ENCODE results near the gene SHISA4. TPM values are rescaled to one million over a fixed set of nuclear protein-coding genes. Genes with fewer than 3 reads are reported as not detected.

SHISA4 gene
- total RNA-seq, 6 donors from 2014 or later, result 4.6 to 20.9 (median 11.8) TPM

GRCh38 chr1:201903135-201903534 is 14.4 kb downstream of the SHISA4 start:
- no peak for TF ChIP-seq POLR2AphosphoS5 (IDR thresholded peaks at IDR 0.05)
- TF ChIP-seq POLR2A (IDR thresholded peaks at IDR 0.05), result no peak
- TF ChIP-seq, protein P1, sequence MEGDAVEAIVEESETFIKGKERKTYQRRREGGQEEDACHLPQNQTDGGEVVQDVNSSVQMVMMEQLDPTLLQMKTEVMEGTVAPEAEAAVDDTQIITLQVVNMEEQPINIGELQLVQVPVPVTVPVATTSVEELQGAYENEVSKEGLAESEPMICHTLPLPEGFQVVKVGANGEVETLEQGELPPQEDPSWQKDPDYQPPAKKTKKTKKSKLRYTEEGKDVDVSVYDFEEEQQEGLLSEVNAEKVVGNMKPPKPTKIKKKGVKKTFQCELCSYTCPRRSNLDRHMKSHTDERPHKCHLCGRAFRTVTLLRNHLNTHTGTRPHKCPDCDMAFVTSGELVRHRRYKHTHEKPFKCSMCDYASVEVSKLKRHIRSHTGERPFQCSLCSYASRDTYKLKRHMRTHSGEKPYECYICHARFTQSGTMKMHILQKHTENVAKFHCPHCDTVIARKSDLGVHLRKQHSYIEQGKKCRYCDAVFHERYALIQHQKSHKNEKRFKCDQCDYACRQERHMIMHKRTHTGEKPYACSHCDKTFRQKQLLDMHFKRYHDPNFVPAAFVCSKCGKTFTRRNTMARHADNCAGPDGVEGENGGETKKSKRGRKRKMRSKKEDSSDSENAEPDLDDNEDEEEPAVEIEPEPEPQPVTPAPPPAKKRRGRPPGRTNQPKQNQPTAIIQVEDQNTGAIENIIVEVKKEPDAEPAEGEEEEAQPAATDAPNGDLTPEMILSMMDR (IDR thresholded peaks at IDR 0.05), result no peak
- no peak for TF ChIP-seq EP300 (IDR thresholded peaks at IDR 0.05)
- H3K27ac ChIP-seq, result peak overlapping the region; percentile 31 to 57 (median 46)
- no peaks in the 10 kb centered on the region for H3K27me3 ChIP-seq
- peaks cover 0 to 7% (median 0%) of the 10 kb centered on the region in 4 donors for H3K4me1 ChIP-seq
- no peaks in the 10 kb centered on the region for H3K9me3 ChIP-seq
- ATAC-seq (ENCODE audit: low FRiP score in 2 of 2) (peak in 1 of 2 donors; percentile 29), DNase-seq (no peak)
- no peak overlapping the region for H3K4me3 ChIP-seq
- WGBS, 2 donors, result 82 to 89% methylated on average over 5 of the region's 5 CpGs
- peaks cover 0 to under 1% (median 0%) of the 10 kb centered on the region in 4 donors for H3K36me3 ChIP-seq

DNA sequence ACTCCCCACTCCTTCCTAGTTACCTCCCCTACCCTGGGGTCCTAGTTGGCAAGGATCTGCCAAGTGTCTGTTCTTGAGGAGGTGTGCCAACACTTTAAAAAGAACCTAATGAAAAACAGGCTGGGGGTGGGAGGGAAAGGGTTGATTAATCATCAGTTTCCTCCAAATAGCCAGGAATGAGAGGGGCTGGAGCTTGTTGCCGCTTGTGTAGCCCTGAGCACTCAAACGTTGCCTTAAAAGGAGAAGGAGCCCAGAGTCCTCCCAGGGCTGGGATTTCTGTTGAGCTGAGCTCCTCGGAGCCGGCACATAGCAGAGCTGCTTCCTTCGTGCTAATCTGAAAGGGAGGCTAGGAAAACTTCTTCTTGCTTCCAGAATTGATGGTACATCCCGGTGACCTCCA is 15.9 kb downstream of the SHISA4 start:
- DNase-seq, result no peak
- Histone ChIP-seq H3K36me3 (no peaks in the 10 kb centered on the region), H3K27me3 (no peaks in the 10 kb centered on the region), H3K9me3 (no peaks in the 10 kb centered on the region), H3K27ac (peak overlapping the region in 3 of 4 donors; percentile 31 to 57 (median 48)), H3K4me3 (no peak overlapping the region), H3K4me1 (peaks cover 0 to 7% (median 0%) of the 10 kb centered on the region in 4 donors)
- peak in 1 of 2 donors; percentile 81 for ATAC-seq (ENCODE audit: low FRiP score in 2 of 2)
- TF ChIP-seq POLR2A (IDR thresholded peaks at IDR 0.05) (no peak), EP300 (IDR thresholded peaks at IDR 0.05) (no peak), POLR2AphosphoS5 (IDR thresholded peaks at IDR 0.05) (no peak)
- TF ChIP-seq, protein P1 (IDR thresholded peaks at IDR 0.05), result no peak
- WGBS, 2 donors, result 36 to 58% methylated on average over 2 to 6 of the region's 6 CpGs

DNA sequence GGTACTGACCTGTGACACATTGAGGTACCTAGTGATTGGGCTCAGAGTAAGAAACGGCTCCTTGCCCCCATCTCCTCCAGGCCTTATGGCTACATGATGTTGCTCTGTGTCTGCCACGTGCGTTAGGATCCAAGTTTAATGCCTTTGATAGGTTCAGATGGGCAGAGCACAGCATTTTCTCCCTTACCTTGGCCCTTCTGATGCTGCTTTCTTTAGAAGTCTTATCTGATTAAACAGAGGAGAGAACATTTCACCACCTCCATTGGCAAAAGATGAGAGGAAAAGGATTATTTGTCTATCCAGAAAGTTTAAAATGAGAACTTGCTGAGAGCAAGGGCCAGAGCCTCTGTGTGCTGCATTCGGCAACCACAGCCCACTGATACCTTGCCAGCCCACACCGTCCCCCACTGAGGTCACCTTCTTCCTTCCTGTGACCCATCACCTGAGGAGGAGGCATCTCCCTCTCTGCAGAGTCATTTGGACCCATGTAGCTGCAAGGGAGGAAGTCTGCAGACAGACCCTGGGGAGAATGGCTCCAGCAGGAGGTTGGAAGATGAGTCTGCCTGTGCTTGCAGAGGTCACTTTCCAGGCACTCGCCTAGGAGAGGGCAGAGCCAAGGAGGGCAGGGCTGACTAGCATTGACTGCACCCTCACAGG is 16.7 kb downstream of the SHISA4 start:
- DNase-seq, result no peak
- peaks cover 0 to 7% (median 0%) of the 10 kb centered on the region in 4 donors for H3K4me1 ChIP-seq
- no peak for TF ChIP-seq POLR2AphosphoS5 (IDR thresholded peaks at IDR 0.05)
- TF ChIP-seq POLR2A (IDR thresholded peaks at IDR 0.05), result no peak
- TF ChIP-seq, protein P1 (IDR thresholded peaks at IDR 0.05), result no peak
- no peak for TF ChIP-seq EP300 (IDR thresholded peaks at IDR 0.05)
- no peaks in the 10 kb centered on the region for H3K9me3 ChIP-seq
- H3K36me3 ChIP-seq, result no peaks in the 10 kb centered on the region
- peak overlapping the region; percentile 25 to 61 (median 42) for H3K27ac ChIP-seq
- ATAC-seq (ENCODE audit: low FRiP score in 2 of 2), result no peak
- no peak overlapping the region for H3K4me3 ChIP-seq
- 57 to 58% methylated on average over 6 of the region's 6 CpGs for WGBS, 2 donors
- no peaks in the 10 kb centered on the region for H3K27me3 ChIP-seq

GRCh38 chr1:201906336-201906735 is 17.6 kb downstream of the SHISA4 start:
- Histone ChIP-seq H3K4me3 (no peak overlapping the region), H3K27me3 (no peaks in the 10 kb centered on the region), H3K36me3 (no peaks in the 10 kb centered on the region), H3K4me1 (peaks cover 0 to 7% (median 0%) of the 10 kb centered on the region in 4 donors), H3K9me3 (no peaks in the 10 kb centered on the region), H3K27ac (peak overlapping the region in 3 of 4 donors; percentile 22 to 27 (median 27))
- TF ChIP-seq POLR2A (IDR thresholded peaks at IDR 0.05) (no peak), EP300 (IDR thresholded peaks at IDR 0.05) (no peak), POLR2AphosphoS5 (IDR thresholded peaks at IDR 0.05) (no peak)
- TF ChIP-seq, protein P1 (IDR thresholded peaks at IDR 0.05), result no peak
- no peak for DNase-seq
- ATAC-seq (ENCODE audit: low FRiP score in 2 of 2), result no peak
- 92 to 100% methylated on average over 3 of the region's 3 CpGs for WGBS, 2 donors

GRCh38 chr1:201907621-201908020 is 18.9 kb downstream of the SHISA4 start:
- 86 to 96% methylated on average over 3 to 6 of the region's 6 CpGs for WGBS, 2 donors
- Histone ChIP-seq H3K4me1 (peaks cover 0 to 7% (median 0%) of the 10 kb centered on the region in 4 donors), H3K36me3 (no peaks in the 10 kb centered on the region), H3K27me3 (no peaks in the 10 kb centered on the region), H3K9me3 (no peaks in the 10 kb centered on the region), H3K27ac (peak overlapping the region in 1 of 4 donors; percentile 27), H3K4me3 (no peak overlapping the region)
- ATAC-seq (ENCODE audit: low FRiP score in 2 of 2) (no peak), DNase-seq (no peak)
- TF ChIP-seq, protein P1 (IDR thresholded peaks at IDR 0.05), result no peak

All from upper lobe of left lung (tissue), 6 donors.